ENCODE data around the gene ADAM8. TPM values are rescaled to one million over a fixed set of nuclear protein-coding genes. Genes with fewer than 3 reads are reported as not detected.

The ADAM8 gene
- polyA plus RNA-seq, 1 donor (not counting 4 experiments of a cell fraction or from before 2014, with no cell fraction given): 42.0 TPM

DNA sequence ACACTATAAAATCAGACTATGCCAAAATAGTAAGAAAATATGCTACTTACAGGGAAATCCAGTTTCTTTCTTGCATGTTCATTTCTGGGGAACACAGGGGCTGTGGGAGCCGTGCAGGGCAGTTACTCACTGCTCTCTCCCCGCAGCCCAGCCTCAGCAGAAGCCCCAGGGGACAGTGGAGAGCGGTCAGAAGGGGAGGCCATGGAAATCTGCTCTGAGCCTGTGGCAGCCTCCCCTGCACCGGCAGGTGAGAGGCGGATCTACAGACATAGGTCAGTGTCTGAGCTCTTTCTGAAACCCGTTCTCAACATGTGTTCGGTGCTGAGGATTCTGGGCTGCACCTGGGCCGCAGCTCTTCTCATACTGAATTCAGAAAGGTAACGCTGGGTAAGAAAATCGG lies 34.9 kb upstream of the ADAM8 start:
- H3K4me3 ChIP-seq (ENCODE audit: control insufficient read depth in 2 of 3, extremely low read depth in 1 of 3, insufficient read depth in 2 of 3, low read depth in 1 of 3, low read length in 3 of 3): no peak overlapping the region
- TF ChIP-seq, protein P1, sequence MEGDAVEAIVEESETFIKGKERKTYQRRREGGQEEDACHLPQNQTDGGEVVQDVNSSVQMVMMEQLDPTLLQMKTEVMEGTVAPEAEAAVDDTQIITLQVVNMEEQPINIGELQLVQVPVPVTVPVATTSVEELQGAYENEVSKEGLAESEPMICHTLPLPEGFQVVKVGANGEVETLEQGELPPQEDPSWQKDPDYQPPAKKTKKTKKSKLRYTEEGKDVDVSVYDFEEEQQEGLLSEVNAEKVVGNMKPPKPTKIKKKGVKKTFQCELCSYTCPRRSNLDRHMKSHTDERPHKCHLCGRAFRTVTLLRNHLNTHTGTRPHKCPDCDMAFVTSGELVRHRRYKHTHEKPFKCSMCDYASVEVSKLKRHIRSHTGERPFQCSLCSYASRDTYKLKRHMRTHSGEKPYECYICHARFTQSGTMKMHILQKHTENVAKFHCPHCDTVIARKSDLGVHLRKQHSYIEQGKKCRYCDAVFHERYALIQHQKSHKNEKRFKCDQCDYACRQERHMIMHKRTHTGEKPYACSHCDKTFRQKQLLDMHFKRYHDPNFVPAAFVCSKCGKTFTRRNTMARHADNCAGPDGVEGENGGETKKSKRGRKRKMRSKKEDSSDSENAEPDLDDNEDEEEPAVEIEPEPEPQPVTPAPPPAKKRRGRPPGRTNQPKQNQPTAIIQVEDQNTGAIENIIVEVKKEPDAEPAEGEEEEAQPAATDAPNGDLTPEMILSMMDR (optimal IDR thresholded peaks at IDR 0.05 in 1 of 3, IDR thresholded peaks at IDR 0.05 in 1 of 3, conservative IDR thresholded peaks at IDR 0.05 in 1 of 3; ENCODE audit: extremely low read depth in 1 of 3, insufficient read depth in 2 of 3, low read length in 3 of 3): no peak
- TF ChIP-seq EZH2 (IDR thresholded peaks at IDR 0.05; ENCODE audit: low read length): no peak
- H4K20me1 ChIP-seq (ENCODE audit: control insufficient read depth, extremely low read depth, insufficient read depth, low read length): no peaks in the 10 kb centered on the region
- no peaks in the 10 kb centered on the region for H3K27me3 ChIP-seq (ENCODE audit: control insufficient read depth, extremely low read depth, insufficient read depth, low read length)
- FAIRE-seq (no peak), DNase-seq (ENCODE audit: low read depth, low spot score) (no peak)
- dilution Hi-C loops (cut with MboI; ENCODE audit: extremely low pct_ligation_motif_present, low sequenced_read_pairs): no loop called here
- H3K4me1 ChIP-seq (ENCODE audit: control insufficient read depth, extremely low read depth, insufficient read depth, low read length): peaks cover 9% of the 10 kb centered on the region
- no peak overlapping the region for H3K27ac ChIP-seq (ENCODE audit: control insufficient read depth, insufficient read depth, low read length)
- no peak overlapping the region for H3K4me2 ChIP-seq (ENCODE audit: control insufficient read depth, extremely low read depth, insufficient read depth, low read depth, low read length)
- no peak overlapping the region for H2AFZ ChIP-seq (ENCODE audit: control insufficient read depth, low read length)
- peaks cover 12 to 13% of the 10 kb centered on the region in 2 experiments for H3K36me3 ChIP-seq (ENCODE audit: control insufficient read depth in 2 of 2, extremely low read depth in 1 of 2, insufficient read depth in 2 of 2, low read length in 2 of 2)
- no peak overlapping the region for H3K9ac ChIP-seq (ENCODE audit: control insufficient read depth, extremely low read depth, insufficient read depth, low read length)
- H3K9me1 ChIP-seq (ENCODE audit: control insufficient read depth, extremely low read depth, insufficient read depth, low read length): no peaks in the 10 kb centered on the region
- peaks cover 18% of the 10 kb centered on the region for H3K79me2 ChIP-seq (ENCODE audit: control insufficient read depth, insufficient read depth, low read length)
- H3K9me3 ChIP-seq (ENCODE audit: control insufficient read depth, low read depth, low read length): no peaks in the 10 kb centered on the region

DNA sequence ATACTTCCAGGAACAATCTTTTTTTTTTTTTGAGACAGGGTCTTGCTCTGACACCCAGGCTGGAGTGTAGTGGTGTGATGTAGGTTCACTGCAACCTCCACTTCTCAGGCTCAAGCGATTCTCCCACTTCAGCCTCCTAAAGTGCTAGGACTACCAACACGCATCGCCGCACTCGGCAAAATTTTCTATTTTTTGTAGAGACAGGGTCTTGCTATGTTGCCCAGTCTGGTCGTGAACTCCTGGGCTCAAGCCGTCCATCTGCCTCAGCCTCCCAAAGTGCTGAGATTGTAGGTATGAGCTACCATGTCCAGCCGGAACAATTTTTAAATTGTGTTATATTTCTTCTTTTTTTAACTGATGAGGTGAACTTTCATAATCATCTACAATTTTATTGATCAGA lies 34.1 kb upstream of the ADAM8 start:
- Histone ChIP-seq H3K9me3 (ENCODE audit: control insufficient read depth, low read depth, low read length) (no peaks in the 10 kb centered on the region), H3K9ac (ENCODE audit: control insufficient read depth, extremely low read depth, insufficient read depth, low read length) (no peak overlapping the region), H3K9me1 (ENCODE audit: control insufficient read depth, extremely low read depth, insufficient read depth, low read length) (peaks cover 2% of the 10 kb centered on the region), H3K27ac (ENCODE audit: control insufficient read depth, insufficient read depth, low read length) (no peak overlapping the region), H3K79me2 (ENCODE audit: control insufficient read depth, insufficient read depth, low read length) (peaks cover 26% of the 10 kb centered on the region), H3K4me3 (ENCODE audit: control insufficient read depth in 2 of 3, extremely low read depth in 1 of 3, insufficient read depth in 2 of 3, low read depth in 1 of 3, low read length in 3 of 3) (no peak overlapping the region), H2AFZ (ENCODE audit: control insufficient read depth, low read length) (no peak overlapping the region), H3K27me3 (ENCODE audit: control insufficient read depth, extremely low read depth, insufficient read depth, low read length) (no peaks in the 10 kb centered on the region), H3K4me1 (ENCODE audit: control insufficient read depth, extremely low read depth, insufficient read depth, low read length) (peaks cover 9% of the 10 kb centered on the region), H4K20me1 (ENCODE audit: control insufficient read depth, extremely low read depth, insufficient read depth, low read length) (peaks cover 1% of the 10 kb centered on the region), H3K4me2 (ENCODE audit: control insufficient read depth, extremely low read depth, insufficient read depth, low read depth, low read length) (no peak overlapping the region), H3K36me3 (ENCODE audit: control insufficient read depth in 2 of 2, extremely low read depth in 1 of 2, insufficient read depth in 2 of 2, low read length in 2 of 2) (peaks cover 14% of the 10 kb centered on the region in 2 experiments)
- dilution Hi-C loops (cut with MboI; ENCODE audit: extremely low pct_ligation_motif_present, low sequenced_read_pairs): no loop called here
- TF ChIP-seq EZH2 (IDR thresholded peaks at IDR 0.05; ENCODE audit: low read length): no peak
- TF ChIP-seq, protein P1 (optimal IDR thresholded peaks at IDR 0.05 in 1 of 3, IDR thresholded peaks at IDR 0.05 in 1 of 3, conservative IDR thresholded peaks at IDR 0.05 in 1 of 3; ENCODE audit: extremely low read depth in 1 of 3, insufficient read depth in 2 of 3, low read length in 3 of 3): no peak
- DNase-seq (ENCODE audit: low read depth, low spot score): no peak
- FAIRE-seq: no peak

All from keratinocyte (primary cell).